Spinal cord (tissue), 10 donors: ENCODE results near the gene SH2D4B. TPM values are rescaled to one million over a fixed set of nuclear protein-coding genes. Genes with fewer than 3 reads are reported as not detected.

ENCODE experiments used
- DNase-seq, 6 donors: peaks; one replicate each; pipeline versions ENCODE4 v3.0.0 to v3.0.0-alpha.2; 2013 to 2015; ENCODE audit warnings: low spot score in 6 of 6, low read depth in 4 of 6
- H3K27ac ChIP-seq: one replicate; pipeline ENCODE4 v1.5.1; 2013; ENCODE audit warnings: low read depth, low read length, control low read depth
- H3K27me3 ChIP-seq: one replicate; pipeline ENCODE4 v1.6.1; 2013; ENCODE audit warnings: low read length; ENCODE audit not compliant: control insufficient read depth, insufficient read depth
- H3K36me3 ChIP-seq: one replicate; pipeline ENCODE4 v1.6.1; 2013; ENCODE audit warnings: low read length; ENCODE audit not compliant: control insufficient read depth, insufficient read depth
- H3K4me1 ChIP-seq: one replicate; pipeline ENCODE4 v1.6.1; 2013; ENCODE audit warnings: low read length; ENCODE audit not compliant: control insufficient read depth, insufficient read depth
- H3K4me3 ChIP-seq: one replicate; pipeline ENCODE4 v1.5.1; 2013; ENCODE audit warnings: low read depth, low read length, control low read depth
- H3K9me3 ChIP-seq: one replicate; pipeline ENCODE4 v1.6.1; 2013; ENCODE audit warnings: low read length; ENCODE audit not compliant: control insufficient read depth, insufficient read depth
- WGBS: methylation state at CpG from one replicate; pipeline ENCODE4 v1.1.5; 2013; ENCODE audit warnings: missing lambda C conversion rate; ENCODE audit not compliant: insufficient coverage; 5-methylcytosine and 5-hydroxymethylcytosine counted together
- long read RNA-seq, 4 donors: transcript quantifications; one replicate each; lab custom pipeline, GENCODE V29; 2026
- polyA plus RNA-seq, 2 donors: library from polyadenylated mRNA; unstranded; fragments of 120-200 nt; gene quantifications; one replicate each; pipeline ENCODE4 v1.2.1, GENCODE V29; 2013; ENCODE audit not compliant: insufficient read length in 2 of 2
- total RNA-seq, 2 donors: library from RNA; depleted of rRNA in 1 of 2; stranded (reverse); fragments of 120-200 nt in 1 of 2; fragments of >200 nt in 1 of 2; gene quantifications; one replicate each; pipeline versions ENCODE4 v1.2.3 to v1.2.4, GENCODE V29; 2013 to 2014
- donor health status: healthy.

The SH2D4B gene
- total RNA-seq, result under 1 TPM; 0.11 to 0.20 TPM
- under 1 TPM; 0.14 to 0.35 TPM for polyA plus RNA-seq
- long read RNA-seq, donor 1, result 0 reads
- long read RNA-seq, donor 2, result 0 reads
- long read RNA-seq, donor 3, result 0 reads
- long read RNA-seq, donor 4, result 0 reads

- Histone ChIP-seq H3K9me3 (no peaks in the 10 kb centered on the region), H3K4me1 (peaks cover 39% of the 10 kb centered on the region), H3K36me3 (no peaks in the 10 kb centered on the region), H3K27me3 (no peaks in the 10 kb centered on the region), H3K27ac (no peak within 1 kb of the TSS), H3K4me3 (no peak within 1 kb of the TSS)
- no peak for DNase-seq
- 88% methylated on average over 19 of the region's 19 CpGs for WGBS
These were observed at the start of gene SH2D4B for GRCh38 chr10:80537736-80538480. TSS of gene SH2D4B (plus strand) at chr10:80537902. CDS start at chr10:80538332, 430 bp downstream.

DNA sequence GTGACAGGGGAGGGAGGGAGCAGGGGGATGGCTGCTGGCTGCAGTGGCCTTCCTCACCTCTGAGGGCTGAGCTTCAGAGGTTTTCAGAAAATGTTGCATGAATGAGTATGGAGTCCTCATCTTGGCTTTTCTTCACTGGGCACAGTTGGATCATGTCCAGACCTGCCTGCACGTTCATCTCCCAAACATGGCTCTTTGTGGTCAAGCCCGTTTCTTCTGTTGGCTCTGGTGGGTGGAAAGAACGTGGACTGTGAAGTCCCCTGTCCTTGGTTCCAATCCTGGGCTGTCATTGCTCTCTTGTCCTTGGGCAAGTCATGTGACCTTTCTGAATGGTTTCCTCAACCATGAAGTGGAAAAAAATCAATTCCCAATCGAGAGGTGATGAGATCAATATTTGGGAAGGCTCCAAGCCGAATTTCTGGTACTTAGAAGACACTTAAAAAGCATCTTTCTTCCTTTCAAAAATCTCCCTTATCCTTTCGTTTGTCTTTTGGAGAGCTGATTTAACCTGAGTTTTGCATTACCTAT, 49.1 kb upstream of the SH2D4B start:
- Histone ChIP-seq H3K27ac (no peak overlapping the region), H3K9me3 (no peaks in the 10 kb centered on the region)

DNA sequence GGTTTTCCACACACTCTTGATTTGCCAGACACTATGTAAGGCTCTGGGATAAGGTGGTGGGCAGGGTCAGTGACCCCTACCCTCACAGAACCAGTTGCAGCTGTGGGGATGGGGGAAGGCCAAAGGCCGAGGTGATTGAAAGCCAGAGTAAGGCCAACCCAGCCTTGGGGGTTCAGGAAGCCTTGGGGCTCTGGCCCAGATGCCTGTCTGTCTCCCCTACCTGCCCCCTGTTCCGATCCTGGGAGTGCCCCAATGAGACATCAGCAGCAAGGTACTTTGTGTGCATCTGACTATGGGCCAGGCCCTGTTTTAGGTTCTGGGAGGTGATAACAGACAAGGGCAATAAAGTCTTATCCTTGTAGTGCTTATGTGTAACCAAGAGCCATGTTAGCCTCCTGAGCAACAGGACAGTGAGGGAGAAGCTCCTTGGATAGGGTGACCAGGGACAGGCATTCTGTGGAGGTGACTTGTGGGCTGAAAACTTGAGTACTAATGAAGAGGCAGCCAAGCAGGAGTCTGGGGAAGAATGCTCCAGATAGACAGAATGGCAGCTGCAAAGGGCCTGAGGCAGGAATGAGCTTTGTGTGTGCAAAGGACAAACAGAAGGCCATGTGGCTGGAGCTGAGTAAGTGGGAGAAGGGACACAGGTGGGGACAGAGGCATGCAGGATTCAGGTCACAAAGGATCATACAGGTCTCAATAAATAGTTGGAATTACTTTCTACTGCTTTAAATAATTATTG, 48.2 kb upstream of the SH2D4B start:
- H3K36me3 ChIP-seq, result peaks cover 18% of the 10 kb centered on the region
- no peak overlapping the region for H3K4me3 ChIP-seq
- peaks cover 27% of the 10 kb centered on the region for H3K4me1 ChIP-seq
- H3K27ac ChIP-seq, result no peak overlapping the region
- no peak for DNase-seq
- H3K27me3 ChIP-seq, result no peaks in the 10 kb centered on the region
- 90% methylated on average over 2 of the region's 2 CpGs for WGBS
- no peaks in the 10 kb centered on the region for H3K9me3 ChIP-seq

More for the DNA sequence above, 49.1 kb upstream of the SH2D4B start:
- no peaks in the 10 kb centered on the region for H3K27me3 ChIP-seq
- 70% methylated on average over 2 of the region's 6 CpGs for WGBS
- no peak overlapping the region for H3K4me3 ChIP-seq
- H3K36me3 ChIP-seq, result peaks cover 18% of the 10 kb centered on the region
- no peak for DNase-seq
- H3K4me1 ChIP-seq, result peaks cover 27% of the 10 kb centered on the region

DNA sequence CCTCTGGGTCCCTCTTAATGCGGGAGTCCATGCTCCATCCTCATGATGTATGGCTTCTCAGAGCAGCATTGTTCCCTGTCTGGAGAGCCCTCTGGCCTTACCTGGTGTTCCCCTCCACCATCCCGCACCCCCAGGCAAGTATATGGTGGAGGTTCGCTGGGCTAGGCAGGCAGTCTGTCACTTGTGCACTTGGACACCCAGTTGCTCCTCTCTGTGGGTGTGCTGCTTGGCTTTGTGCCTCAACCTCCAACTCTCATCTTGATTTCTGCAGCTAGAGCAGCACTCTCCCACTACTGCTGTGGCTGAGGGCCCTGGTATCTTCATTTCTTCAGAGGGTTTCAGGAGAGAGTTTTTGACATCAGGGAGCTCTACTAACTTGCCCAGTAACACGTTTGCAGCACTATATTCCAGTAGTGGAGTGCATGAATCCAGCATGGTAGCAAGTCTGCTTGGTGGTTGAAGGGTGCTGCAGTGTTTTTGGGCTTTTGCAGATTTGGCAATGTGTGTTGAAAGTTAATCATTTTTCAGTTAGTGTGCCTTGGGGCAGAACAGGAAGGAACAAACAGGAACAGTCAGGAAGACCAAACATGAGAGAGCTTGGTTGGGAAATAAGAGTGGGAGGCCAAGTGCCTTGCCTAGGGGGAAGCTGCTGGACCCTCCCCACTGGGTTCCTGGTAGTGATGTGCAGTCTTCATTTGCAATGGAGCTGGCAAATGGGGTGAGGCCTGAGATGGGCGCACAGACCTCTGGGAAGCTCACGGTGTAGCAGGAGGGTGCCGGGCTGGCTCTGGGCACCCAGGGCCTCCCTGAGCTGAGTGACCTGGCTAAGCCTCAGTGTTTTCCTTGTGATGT, 46.2 kb upstream of the SH2D4B start:
- Histone ChIP-seq H3K4me1 (peaks cover 19% of the 10 kb centered on the region), H3K27ac (no peak overlapping the region), H3K27me3 (no peaks in the 10 kb centered on the region), H3K4me3 (no peak overlapping the region), H3K9me3 (no peaks in the 10 kb centered on the region), H3K36me3 (peaks cover 18% of the 10 kb centered on the region)
- DNase-seq, result no peak
- WGBS, result 94% methylated on average over 7 of the region's 7 CpGs

- DNase-seq, result no peak
- no peak overlapping the region for H3K4me3 ChIP-seq
- peaks cover 1% of the 10 kb centered on the region for H3K9me3 ChIP-seq
- H3K4me1 ChIP-seq, result peaks cover 15% of the 10 kb centered on the region
- WGBS, result 100% methylated on average over 1 of the region's 6 CpGs
- no peaks in the 10 kb centered on the region for H3K27me3 ChIP-seq
- peaks cover 17% of the 10 kb centered on the region for H3K36me3 ChIP-seq
- H3K27ac ChIP-seq, result no peak overlapping the region
These were observed 44.7 kb upstream of the SH2D4B start for GRCh38 chr10:80492848-80493521.

- Histone ChIP-seq H3K9me3 (peaks cover 1% of the 10 kb centered on the region), H3K4me3 (no peak overlapping the region), H3K36me3 (peaks cover 15% of the 10 kb centered on the region), H3K4me1 (peaks cover 19% of the 10 kb centered on the region), H3K27ac (no peak overlapping the region), H3K27me3 (no peaks in the 10 kb centered on the region)
- WGBS, result 0% methylated on average over 1 of the region's 4 CpGs
- DNase-seq, result peak in 1 of 6 donors; percentile 69
These were observed 44.1 kb upstream of the SH2D4B start for GRCh38 chr10:80493522-80494051.

GRCh38 chr10:80496555-80497172, 41.0 kb upstream of the SH2D4B start:
- DNase-seq, result no peak
- Histone ChIP-seq H3K27ac (no peak overlapping the region), H3K4me3 (no peak overlapping the region), H3K9me3 (peaks cover 1% of the 10 kb centered on the region), H3K4me1 (peaks cover 43% of the 10 kb centered on the region), H3K36me3 (peaks cover 14% of the 10 kb centered on the region), H3K27me3 (no peaks in the 10 kb centered on the region)
- WGBS, result no CpG with 5 or more reads among the region's 4 CpGs

GRCh38 chr10:80497187-80498077, 40.3 kb upstream of the SH2D4B start:
- Histone ChIP-seq H3K27ac (peak overlapping the region; percentile 74), H3K4me1 (peaks cover 45% of the 10 kb centered on the region), H3K4me3 (no peak overlapping the region), H3K36me3 (peaks cover 12% of the 10 kb centered on the region), H3K9me3 (peaks cover 1% of the 10 kb centered on the region), H3K27me3 (no peaks in the 10 kb centered on the region)
- peak in 2 of 6 donors; percentile 22 to 66 for DNase-seq
- 78% methylated on average over 4 of the region's 7 CpGs for WGBS
